Measurements from ENCODE around the gene CTNND1.
"Not testable (repeated sequence)": the region's sequence is repeated elsewhere in the genome, so short reads cannot be mapped to it uniquely, and the experiment has no call there.

The CTNND1 gene

GRCh38 chr11:57792060-57792541 is 30.5 kb downstream of the CTNND1 start:
- DNase-seq, result peak in 9 of 14 donors; percentile 6 to 64 (median 29)

DNA sequence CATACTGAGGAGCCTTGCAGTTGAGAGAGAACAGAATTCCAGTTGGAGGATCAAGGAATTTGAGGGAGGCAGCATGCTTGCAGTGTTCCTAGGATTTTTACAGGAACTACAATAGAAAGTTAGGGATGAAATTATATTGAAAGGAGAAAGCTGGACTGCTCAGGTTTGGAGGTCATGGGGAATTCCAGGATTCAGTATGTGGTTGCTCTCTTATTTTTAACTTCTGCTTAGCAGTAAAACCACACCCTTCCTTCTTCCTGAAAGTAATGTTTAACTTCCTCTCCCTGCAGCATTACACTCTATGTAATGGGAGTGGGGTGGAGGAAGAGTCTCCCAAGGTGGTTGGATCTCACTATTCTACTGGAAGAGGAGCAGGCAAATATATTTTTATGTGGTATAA is 31.3 kb downstream of the CTNND1 start:
- no peak for DNase-seq

DNA sequence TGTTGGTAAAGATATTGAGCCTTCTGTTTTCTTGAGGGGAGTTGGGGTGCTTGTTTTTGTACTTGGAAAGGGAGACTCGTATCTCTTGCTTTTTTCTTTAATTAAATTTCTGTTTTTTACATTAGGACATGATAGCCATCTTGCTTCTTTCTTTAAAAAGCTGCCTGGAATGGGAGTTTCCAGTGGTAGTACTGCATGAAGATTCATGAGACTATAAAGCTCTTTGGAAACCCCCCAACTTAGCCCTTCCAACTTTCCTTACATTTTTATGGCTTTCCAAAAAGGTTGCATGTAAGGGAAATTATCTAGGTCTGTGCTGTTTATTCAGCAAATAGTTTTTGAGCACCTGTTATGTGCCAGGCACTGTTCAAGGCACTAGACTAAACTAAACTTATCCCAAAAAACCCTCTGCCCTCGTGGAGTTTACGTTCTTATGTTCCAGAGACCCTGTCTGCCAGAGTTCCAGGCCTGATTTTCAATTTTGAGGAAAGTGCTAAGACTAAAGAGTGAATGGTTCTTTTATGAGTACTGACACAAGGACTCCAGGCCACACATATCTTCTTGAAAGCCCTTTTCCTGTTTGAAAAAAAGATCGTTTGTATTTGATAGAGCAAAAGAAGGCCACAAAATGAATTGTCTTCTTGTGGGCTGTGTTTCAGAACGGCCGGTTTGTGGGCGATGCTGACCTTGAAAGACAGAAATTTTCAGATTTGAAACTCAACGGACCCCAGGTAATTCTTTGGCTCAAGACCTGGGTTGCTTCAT is 31.9 kb downstream of the CTNND1 start:
- DNase-seq, result no peak

- DNase-seq, result no peak
Observed at GRCh38 chr11:57798905-57799559, 37.4 kb downstream of the CTNND1 start.

GRCh38 chr11:57800444-57801182 is 39.0 kb downstream of the CTNND1 start:
- DNase-seq, result peak in 4 of 14 donors; percentile 7 to 69 (median 31)

GRCh38 chr11:57801183-57801485 is 39.5 kb downstream of the CTNND1 start:
- no peak for DNase-seq

GRCh38 chr11:57802411-57802810 is 40.8 kb downstream of the CTNND1 start:
- DNase-seq, result no peak

- DNase-seq, result no peak
Observed at GRCh38 chr11:57804466-57804865, 42.9 kb downstream of the CTNND1 start.

DNA sequence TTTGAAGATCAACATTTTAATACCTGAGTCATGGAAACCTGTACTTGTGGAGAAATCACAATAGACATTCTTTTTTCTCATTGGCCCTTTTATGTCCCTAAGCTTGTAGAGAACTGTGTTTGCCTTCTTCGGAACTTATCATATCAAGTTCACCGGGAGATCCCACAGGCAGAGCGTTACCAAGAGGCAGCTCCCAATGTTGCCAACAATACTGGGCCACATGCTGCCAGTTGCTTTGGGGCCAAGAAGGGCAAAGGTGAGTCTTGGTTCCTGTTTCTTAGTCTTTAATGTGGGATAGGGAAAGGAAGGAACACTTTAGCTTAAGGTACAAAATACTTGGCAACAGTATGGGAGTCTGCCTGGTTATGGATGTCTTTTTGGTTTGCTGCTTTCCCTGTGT is 44.2 kb downstream of the CTNND1 start:
- DNase-seq, result no peak

- DNase-seq, result peak in 4 of 14 donors; percentile 7 to 22 (median 12)
Observed at GRCh38 chr11:57812634-57813033, 51.0 kb downstream of the CTNND1 start.

- DNase-seq, result no peak
Observed at GRCh38 chr11:57815476-57815875, 53.9 kb downstream of the CTNND1 start.

GRCh38 chr11:57815877-57816276 is 54.3 kb downstream of the CTNND1 start:
- no peak for DNase-seq

DNA sequence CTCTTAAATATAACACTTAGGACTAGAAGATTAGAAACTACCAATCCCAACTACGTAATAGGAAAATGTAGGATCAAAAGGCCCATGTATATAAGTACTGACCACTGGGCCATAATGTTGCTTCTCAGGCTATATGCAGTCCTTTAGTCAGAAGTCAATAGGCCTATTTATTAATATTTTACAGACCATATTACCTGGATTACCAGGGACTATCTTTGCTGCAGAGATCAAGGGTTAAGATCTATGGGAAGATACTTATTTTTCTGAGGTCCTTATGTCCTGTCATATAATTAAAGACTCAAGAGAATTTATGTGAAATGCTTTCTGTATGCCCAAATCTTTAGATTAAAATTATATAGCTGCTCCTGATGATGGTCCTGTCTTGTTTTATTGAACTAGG is 57.2 kb downstream of the CTNND1 start:
- no peak for DNase-seq

DNA sequence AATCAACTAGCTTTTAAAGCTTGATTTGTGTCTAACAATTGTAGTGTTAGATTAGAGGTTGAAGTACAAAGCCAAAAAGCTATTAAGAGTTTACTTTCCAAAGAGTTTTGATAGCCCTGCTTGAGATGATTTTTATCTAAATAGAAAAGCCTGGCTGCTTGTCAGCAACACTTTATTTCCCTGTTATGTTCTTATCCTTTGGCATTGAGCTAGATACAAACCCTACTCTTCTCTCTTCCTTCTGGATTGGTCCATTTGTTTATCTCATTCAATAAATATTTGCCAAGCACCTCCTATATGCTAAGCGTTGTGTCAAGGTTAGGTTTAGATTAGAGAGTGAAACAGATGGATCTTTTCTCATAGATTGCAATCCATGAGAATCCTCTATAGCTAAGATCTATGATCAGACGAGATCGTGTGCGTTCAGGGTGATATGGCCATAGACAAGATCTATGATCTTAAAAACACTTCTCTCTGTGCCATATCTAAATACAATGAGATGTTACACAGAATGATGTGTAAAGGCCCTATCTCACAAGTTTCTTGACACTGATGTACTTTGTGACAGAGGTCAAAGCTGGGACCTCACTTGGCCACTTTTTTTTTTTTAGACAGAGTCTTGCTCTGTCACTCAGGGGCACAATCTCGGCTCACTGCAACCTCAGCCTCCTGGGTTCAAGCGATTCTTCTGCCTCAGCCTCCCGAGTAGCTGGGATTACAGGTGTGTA is 57.8 kb downstream of the CTNND1 start:
- DNase-seq, result no peak

- DNase-seq, result no peak
Observed at GRCh38 chr11:57823859-57824258, 62.3 kb downstream of the CTNND1 start.

DNA sequence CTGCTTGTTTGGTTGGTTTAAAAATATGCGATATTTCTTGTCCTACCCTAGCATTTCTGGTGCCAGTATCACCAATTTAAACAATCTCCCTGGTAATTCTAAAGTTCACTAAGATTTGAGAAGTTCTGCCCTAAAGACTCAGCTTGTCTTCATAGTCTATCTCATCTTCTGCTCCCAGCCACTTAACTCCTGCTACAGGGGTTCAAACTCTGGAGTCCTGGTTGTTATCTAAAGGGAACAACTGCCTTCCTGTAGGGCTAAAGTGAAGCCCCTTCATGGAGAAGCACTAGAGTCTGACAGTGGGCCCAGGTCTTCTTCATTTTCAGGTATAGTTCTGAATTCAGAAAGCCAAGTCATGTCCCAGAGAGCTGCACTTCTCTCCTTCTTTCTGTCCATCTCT is 73.2 kb downstream of the CTNND1 start:
- no peak for DNase-seq

GRCh38 chr11:57838609-57839008 is 77.0 kb downstream of the CTNND1 start:
- not testable (repeated sequence) for DNase-seq

- DNase-seq, result no peak
Observed at GRCh38 chr11:57842873-57843272, 81.3 kb downstream of the CTNND1 start.

DNA sequence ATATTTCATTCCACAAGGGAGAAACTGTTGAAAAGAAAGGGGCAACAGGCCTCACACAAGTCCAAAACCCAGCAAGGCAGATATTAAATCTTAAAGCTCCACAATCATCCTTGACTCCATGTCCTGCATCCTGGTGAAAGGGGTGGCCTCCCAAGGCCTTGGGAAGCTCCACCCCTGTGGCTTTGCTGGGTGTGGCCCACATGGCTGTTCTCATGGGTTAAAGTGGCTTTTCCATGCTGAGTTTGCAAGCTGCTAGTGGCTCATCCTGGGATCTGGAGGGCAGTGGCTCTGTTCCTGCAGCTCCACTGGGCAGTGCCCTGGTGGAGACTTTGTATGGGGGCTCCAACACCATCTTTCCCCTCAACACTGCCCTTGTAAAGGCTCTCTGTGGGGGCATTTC is 106.4 kb downstream of the CTNND1 start:
- no peak for DNase-seq

DNA sequence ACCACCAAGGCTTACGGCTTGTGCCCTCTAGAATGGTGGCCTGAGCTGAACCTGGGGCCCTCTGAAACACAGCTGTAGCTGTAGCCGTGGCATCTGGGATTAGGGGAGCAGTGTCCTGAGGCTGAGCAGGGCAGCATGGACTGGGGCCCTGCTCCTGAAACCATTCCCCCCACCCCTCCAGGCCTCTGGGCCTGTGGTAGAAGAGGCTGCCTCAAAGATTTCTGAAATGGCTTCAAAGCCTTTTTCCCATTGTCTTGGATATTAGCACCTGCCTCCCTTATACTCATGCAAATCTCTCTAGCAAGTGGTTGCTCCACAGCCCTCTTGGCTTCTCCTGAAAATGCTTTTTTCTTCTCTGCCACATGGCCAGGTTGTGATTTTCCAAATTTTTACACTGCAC is 106.9 kb downstream of the CTNND1 start:
- DNase-seq, result no peak

Data from C1 segment of cervical spinal cord (tissue), 14 donors.